Measurements from ENCODE around the gene MYBBP1A. TPM values are rescaled to one million over a fixed set of nuclear protein-coding genes. Genes with fewer than 3 reads are reported as not detected.

MYBBP1A gene
- total RNA-seq, 1 experiment from 2014 or later, result 163 TPM

DNA sequence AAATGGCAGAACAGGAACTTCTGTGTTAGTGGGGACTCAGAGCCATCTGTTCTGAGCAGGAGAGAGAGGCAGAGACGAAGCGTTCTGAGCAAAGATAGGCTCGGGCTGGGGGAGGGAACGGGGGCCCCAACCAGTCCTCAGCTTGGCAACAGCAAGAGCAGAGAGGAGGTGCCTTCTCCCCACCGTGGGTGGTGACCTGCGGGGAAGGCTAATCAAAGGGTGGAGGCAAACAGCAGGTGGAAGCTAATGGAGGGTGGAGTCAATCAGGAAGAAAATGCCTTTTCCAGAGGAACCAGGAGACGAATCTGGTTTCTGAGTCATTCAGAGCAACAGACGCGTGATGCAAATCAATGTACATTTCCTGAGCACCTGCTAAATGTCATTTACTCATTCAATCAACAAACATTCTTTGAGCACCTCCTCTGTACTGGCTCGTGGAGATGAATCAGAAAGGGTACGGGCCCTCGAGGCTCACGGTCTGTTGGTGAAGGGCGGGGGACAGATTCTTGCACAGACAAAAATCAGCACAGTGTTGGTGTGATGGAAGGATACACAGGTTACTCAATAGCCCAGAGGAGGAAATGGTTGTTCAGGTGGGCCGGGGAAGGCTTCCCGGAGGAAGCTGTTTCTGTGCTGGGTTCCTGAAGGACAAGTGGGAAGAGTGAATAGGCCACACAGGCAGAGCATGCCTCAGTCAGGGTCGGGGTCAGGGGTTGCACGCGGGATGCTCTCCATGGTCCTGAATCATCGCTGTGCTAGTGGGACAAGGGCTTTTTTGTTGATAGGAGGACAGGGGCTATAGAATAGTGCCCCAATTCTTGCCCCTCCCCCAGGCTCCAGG, 62.2 kb downstream of the MYBBP1A start (continued):
- no peak for TF ChIP-seq GRHL2 (CRISPR knock-in tag; IDR thresholded peaks at IDR 0.05; ENCODE audit: insufficient replicate concordance, severe bottlenecking)
- TF ChIP-seq, protein P1, sequence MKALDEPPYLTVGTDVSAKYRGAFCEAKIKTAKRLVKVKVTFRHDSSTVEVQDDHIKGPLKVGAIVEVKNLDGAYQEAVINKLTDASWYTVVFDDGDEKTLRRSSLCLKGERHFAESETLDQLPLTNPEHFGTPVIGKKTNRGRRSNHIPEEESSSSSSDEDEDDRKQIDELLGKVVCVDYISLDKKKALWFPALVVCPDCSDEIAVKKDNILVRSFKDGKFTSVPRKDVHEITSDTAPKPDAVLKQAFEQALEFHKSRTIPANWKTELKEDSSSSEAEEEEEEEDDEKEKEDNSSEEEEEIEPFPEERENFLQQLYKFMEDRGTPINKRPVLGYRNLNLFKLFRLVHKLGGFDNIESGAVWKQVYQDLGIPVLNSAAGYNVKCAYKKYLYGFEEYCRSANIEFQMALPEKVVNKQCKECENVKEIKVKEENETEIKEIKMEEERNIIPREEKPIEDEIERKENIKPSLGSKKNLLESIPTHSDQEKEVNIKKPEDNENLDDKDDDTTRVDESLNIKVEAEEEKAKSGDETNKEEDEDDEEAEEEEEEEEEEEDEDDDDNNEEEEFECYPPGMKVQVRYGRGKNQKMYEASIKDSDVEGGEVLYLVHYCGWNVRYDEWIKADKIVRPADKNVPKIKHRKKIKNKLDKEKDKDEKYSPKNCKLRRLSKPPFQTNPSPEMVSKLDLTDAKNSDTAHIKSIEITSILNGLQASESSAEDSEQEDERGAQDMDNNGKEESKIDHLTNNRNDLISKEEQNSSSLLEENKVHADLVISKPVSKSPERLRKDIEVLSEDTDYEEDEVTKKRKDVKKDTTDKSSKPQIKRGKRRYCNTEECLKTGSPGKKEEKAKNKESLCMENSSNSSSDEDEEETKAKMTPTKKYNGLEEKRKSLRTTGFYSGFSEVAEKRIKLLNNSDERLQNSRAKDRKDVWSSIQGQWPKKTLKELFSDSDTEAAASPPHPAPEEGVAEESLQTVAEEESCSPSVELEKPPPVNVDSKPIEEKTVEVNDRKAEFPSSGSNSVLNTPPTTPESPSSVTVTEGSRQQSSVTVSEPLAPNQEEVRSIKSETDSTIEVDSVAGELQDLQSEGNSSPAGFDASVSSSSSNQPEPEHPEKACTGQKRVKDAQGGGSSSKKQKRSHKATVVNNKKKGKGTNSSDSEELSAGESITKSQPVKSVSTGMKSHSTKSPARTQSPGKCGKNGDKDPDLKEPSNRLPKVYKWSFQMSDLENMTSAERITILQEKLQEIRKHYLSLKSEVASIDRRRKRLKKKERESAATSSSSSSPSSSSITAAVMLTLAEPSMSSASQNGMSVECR (CRISPR knock-in tag; IDR thresholded peaks at IDR 0.05; ENCODE audit: borderline replicate concordance), result peak; percentile 92
- peak; percentile 92 for TF ChIP-seq JUN (CRISPR knock-in tag; IDR thresholded peaks at IDR 0.05)
- no peak for TF ChIP-seq RORB (CRISPR knock-in tag; IDR thresholded peaks at IDR 0.05)
- TF ChIP-seq NFYB (CRISPR knock-in tag; conservative IDR thresholded peaks at IDR 0.05; ENCODE audit: low read depth), result no peak
- TF ChIP-seq, protein P2, sequence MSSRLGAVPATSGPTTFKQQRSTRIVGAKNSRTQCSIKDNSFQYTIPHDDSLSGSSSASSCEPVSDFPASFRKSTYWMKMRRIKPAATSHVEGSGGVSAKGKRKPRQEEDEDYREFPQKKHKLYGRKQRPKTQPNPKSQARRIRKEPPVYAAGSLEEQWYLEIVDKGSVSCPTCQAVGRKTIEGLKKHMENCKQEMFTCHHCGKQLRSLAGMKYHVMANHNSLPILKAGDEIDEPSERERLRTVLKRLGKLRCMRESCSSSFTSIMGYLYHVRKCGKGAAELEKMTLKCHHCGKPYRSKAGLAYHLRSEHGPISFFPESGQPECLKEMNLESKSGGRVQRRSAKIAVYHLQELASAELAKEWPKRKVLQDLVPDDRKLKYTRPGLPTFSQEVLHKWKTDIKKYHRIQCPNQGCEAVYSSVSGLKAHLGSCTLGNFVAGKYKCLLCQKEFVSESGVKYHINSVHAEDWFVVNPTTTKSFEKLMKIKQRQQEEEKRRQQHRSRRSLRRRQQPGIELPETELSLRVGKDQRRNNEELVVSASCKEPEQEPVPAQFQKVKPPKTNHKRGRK (CRISPR knock-in tag; IDR thresholded peaks at IDR 0.05; ENCODE audit: borderline replicate concordance), result no peak
- TF ChIP-seq ZNF138 (CRISPR knock-in tag; conservative IDR thresholded peaks at IDR 0.05), result peak; percentile 84; the same call in 1 of the 2 replicates
- TF ChIP-seq, protein P3, sequence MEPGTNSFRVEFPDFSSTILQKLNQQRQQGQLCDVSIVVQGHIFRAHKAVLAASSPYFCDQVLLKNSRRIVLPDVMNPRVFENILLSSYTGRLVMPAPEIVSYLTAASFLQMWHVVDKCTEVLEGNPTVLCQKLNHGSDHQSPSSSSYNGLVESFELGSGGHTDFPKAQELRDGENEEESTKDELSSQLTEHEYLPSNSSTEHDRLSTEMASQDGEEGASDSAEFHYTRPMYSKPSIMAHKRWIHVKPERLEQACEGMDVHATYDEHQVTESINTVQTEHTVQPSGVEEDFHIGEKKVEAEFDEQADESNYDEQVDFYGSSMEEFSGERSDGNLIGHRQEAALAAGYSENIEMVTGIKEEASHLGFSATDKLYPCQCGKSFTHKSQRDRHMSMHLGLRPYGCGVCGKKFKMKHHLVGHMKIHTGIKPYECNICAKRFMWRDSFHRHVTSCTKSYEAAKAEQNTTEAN (CRISPR knock-in tag; IDR thresholded peaks at IDR 0.05), result peak; percentile 88; the same call in 1 of the 2 replicates
- TF ChIP-seq MYBL2 (CRISPR knock-in tag; IDR thresholded peaks at IDR 0.05), result no peak
- TF ChIP-seq, protein P4, sequence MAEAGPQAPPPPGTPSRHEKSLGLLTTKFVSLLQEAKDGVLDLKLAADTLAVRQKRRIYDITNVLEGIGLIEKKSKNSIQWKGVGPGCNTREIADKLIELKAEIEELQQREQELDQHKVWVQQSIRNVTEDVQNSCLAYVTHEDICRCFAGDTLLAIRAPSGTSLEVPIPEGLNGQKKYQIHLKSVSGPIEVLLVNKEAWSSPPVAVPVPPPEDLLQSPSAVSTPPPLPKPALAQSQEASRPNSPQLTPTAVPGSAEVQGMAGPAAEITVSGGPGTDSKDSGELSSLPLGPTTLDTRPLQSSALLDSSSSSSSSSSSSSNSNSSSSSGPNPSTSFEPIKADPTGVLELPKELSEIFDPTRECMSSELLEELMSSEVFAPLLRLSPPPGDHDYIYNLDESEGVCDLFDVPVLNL (CRISPR knock-in tag; IDR thresholded peaks at IDR 0.05; ENCODE audit: borderline replicate concordance, low read depth), result no peak
- no peak for TF ChIP-seq ZNF671 (CRISPR knock-in tag; IDR thresholded peaks at IDR 0.05)
- TF ChIP-seq, protein P5, sequence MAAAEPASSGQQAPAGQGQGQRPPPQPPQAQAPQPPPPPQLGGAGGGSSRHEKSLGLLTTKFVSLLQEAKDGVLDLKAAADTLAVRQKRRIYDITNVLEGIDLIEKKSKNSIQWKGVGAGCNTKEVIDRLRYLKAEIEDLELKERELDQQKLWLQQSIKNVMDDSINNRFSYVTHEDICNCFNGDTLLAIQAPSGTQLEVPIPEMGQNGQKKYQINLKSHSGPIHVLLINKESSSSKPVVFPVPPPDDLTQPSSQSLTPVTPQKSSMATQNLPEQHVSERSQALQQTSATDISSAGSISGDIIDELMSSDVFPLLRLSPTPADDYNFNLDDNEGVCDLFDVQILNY (CRISPR knock-in tag; IDR thresholded peaks at IDR 0.05), result no peak
- TF ChIP-seq, protein P6, sequence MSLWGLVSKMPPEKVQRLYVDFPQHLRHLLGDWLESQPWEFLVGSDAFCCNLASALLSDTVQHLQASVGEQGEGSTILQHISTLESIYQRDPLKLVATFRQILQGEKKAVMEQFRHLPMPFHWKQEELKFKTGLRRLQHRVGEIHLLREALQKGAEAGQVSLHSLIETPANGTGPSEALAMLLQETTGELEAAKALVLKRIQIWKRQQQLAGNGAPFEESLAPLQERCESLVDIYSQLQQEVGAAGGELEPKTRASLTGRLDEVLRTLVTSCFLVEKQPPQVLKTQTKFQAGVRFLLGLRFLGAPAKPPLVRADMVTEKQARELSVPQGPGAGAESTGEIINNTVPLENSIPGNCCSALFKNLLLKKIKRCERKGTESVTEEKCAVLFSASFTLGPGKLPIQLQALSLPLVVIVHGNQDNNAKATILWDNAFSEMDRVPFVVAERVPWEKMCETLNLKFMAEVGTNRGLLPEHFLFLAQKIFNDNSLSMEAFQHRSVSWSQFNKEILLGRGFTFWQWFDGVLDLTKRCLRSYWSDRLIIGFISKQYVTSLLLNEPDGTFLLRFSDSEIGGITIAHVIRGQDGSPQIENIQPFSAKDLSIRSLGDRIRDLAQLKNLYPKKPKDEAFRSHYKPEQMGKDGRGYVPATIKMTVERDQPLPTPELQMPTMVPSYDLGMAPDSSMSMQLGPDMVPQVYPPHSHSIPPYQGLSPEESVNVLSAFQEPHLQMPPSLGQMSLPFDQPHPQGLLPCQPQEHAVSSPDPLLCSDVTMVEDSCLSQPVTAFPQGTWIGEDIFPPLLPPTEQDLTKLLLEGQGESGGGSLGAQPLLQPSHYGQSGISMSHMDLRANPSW (CRISPR knock-in tag; conservative IDR thresholded peaks at IDR 0.05; ENCODE audit: low read depth), result no peak
- TF ChIP-seq OVOL2 (CRISPR knock-in tag; IDR thresholded peaks at IDR 0.05; ENCODE audit: borderline replicate concordance), result no peak
- TF ChIP-seq EMX1 (CRISPR knock-in tag; IDR thresholded peaks at IDR 0.05), result no peak
- TF ChIP-seq, protein P7, sequence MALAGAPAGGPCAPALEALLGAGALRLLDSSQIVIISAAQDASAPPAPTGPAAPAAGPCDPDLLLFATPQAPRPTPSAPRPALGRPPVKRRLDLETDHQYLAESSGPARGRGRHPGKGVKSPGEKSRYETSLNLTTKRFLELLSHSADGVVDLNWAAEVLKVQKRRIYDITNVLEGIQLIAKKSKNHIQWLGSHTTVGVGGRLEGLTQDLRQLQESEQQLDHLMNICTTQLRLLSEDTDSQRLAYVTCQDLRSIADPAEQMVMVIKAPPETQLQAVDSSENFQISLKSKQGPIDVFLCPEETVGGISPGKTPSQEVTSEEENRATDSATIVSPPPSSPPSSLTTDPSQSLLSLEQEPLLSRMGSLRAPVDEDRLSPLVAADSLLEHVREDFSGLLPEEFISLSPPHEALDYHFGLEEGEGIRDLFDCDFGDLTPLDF (CRISPR knock-in tag; IDR thresholded peaks at IDR 0.05), result no peak
- TF ChIP-seq MXD4 (CRISPR knock-in tag; IDR thresholded peaks at IDR 0.05; ENCODE audit: borderline replicate concordance), result no peak
- TF ChIP-seq, protein P8, sequence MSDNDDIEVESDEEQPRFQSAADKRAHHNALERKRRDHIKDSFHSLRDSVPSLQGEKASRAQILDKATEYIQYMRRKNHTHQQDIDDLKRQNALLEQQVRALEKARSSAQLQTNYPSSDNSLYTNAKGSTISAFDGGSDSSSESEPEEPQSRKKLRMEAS (CRISPR knock-in tag; IDR thresholded peaks at IDR 0.05), result peak; percentile 73; the same call in 1 of the 2 replicates
